HCT116 (cell line): ENCODE data around the gene TNS3. TPM values are rescaled to one million over a fixed set of nuclear protein-coding genes. Genes with fewer than 3 reads are reported as not detected.

Experiments used
- ATAC-seq: fragments of 200-7000 bp; cut with Tn5 transposase; 2 replicates; pipeline ENCODE4 v1.9.1; 2020; ENCODE audit warnings: mild to moderate bottlenecking, moderate library complexity
- BruUV-seq: library from RNA; stranded (reverse); fragments of 400-500 nt; replicated peaks from 2 replicates; lab custom pipeline; 2021; lab: Mats Ljungman, UMichigan
- CTCF ChIA-PET: fragments of 300-600 bp; sonication (Branson Sonifier 250); formaldehyde crosslinking; loops from one replicate; lab custom pipeline; 2021; ENCODE audit warnings: antibody characterized with exemption; lab: Charles Lee
- POLR2A ChIA-PET: fragments of 300-600, 350-600 bp; sonication (Branson Sonifier 250); formaldehyde crosslinking; loops from one replicate; lab custom pipeline; 2021; ENCODE audit warnings: antibody characterized with exemption; lab: Charles Lee
- RAD21 ChIA-PET, 2 experiments: fragments of 300-600 bp; sonication (Branson Sonifier 250); formaldehyde crosslinking; loops; one replicate each; lab custom pipeline; 2023; ENCODE audit warnings: low total read pairs in 2 of 2; ENCODE audit not compliant: uncharacterized antibody in 2 of 2, unreplicated experiment in 2 of 2, low non-redundant PET in 1 of 2; lab: Charles Lee
- DNase-seq: peaks from one replicate; pipeline ENCODE4 v3.0.0-alpha.2; 2010; ENCODE audit warnings: low read depth, low spot score
- H2AFZ ChIP-seq: fragments of 200-600 bp; shearing (Covaris generic), sonication (generic); 2 replicates; pipeline ENCODE4 v1.6.1; 2017; ENCODE audit warnings: low read depth, mixed run types, mixed read lengths, antibody characterized with exemption, low read length; ENCODE audit not compliant: poor library complexity, severe bottlenecking
- H3K27ac ChIP-seq: 2 replicates; pipeline ENCODE4 v1.5.1; 2012; ENCODE audit warnings: low read depth, low read length
- H3K27me3 ChIP-seq: fragments of 200-600 bp; sonication (generic); 2 replicates; pipeline ENCODE4 v1.6.1; 2016; ENCODE audit warnings: mixed run types, low read length, mixed read lengths; ENCODE audit not compliant: insufficient read depth
- H3K36me3 ChIP-seq, 2 experiments: fragments of 200-500 bp in 1 of 2; fragments of 200-600 bp in 1 of 2; sonication (Bioruptor generic) in 1 of 2; sonication (generic) in 1 of 2; 2 replicates each; pipeline versions ENCODE4 v1.5.1 to v1.6.1; 2014 to 2016; ENCODE audit warnings: low read length in 2 of 2, inconsistent platforms in 1 of 2, mixed read lengths in 1 of 2, mixed run types in 1 of 2; ENCODE audit not compliant: insufficient read depth in 2 of 2, control insufficient read depth in 1 of 2
- H3K4me1 ChIP-seq, 2 experiments: fragments of 200-600 bp in 1 of 2; sonication (generic) in 1 of 2; 2 replicates each; pipeline versions ENCODE4 v1.5.1 to v1.6.1; 2012 to 2017; ENCODE audit warnings: low read length in 2 of 2, inconsistent platforms in 1 of 2, mild to moderate bottlenecking in 1 of 2, mixed read lengths in 1 of 2, mixed run types in 1 of 2, moderate library complexity in 1 of 2; ENCODE audit not compliant: insufficient read depth in 2 of 2, control insufficient read depth in 1 of 2
- H3K4me2 ChIP-seq: fragments of 200-600 bp; sonication (generic); 2 replicates; pipeline ENCODE4 v1.6.1; 2017; ENCODE audit warnings: mixed run types, low read length, mixed read lengths
- H3K4me3 ChIP-seq, 2 experiments: fragments of 200-600 bp in 1 of 2; sonication (generic) in 1 of 2; replicated peaks in 1 of 2; 2 replicates each; pipeline ENCODE4 v1.5.1; 2011 to 2016; ENCODE audit warnings: low read length in 2 of 2, control low read depth in 1 of 2, low read depth in 1 of 2, mild to moderate bottlenecking in 1 of 2, mixed read lengths in 1 of 2, mixed run types in 1 of 2
- H3K79me2 ChIP-seq: fragments of 200-600 bp; sonication (generic); 2 replicates; pipeline ENCODE4 v1.6.1; 2017; ENCODE audit warnings: mild to moderate bottlenecking, mixed run types, low read length, moderate library complexity, mixed read lengths; ENCODE audit not compliant: insufficient read depth
- H3K9ac ChIP-seq: fragments of 200-600 bp; sonication (generic); 2 replicates; pipeline ENCODE4 v1.6.1; 2016; ENCODE audit warnings: low read length, mixed read lengths
- H3K9me2 ChIP-seq: fragments of 200-600 bp; sonication (generic), shearing (Covaris generic); 2 replicates; pipeline ENCODE4 v1.6.1; 2017; ENCODE audit warnings: mixed run types, mild to moderate bottlenecking, moderate library complexity; ENCODE audit not compliant: insufficient read depth
- H3K9me3 ChIP-seq, 2 experiments: fragments of 200-500 bp in 1 of 2; fragments of 200-600 bp in 1 of 2; sonication (Bioruptor generic) in 1 of 2; sonication (generic) in 1 of 2; 2 replicates each; pipeline ENCODE4 v1.6.1; 2014 to 2017; ENCODE audit warnings: low read length in 2 of 2, mixed read lengths in 2 of 2, inconsistent platforms in 1 of 2, low read depth in 1 of 2, mild to moderate bottlenecking in 1 of 2, mixed run types in 1 of 2, moderate library complexity in 1 of 2; ENCODE audit not compliant: control insufficient read depth in 1 of 2, insufficient read depth in 1 of 2
- H4K20me1 ChIP-seq: fragments of 200-600 bp; sonication (generic), shearing (Covaris generic); 2 replicates; pipeline ENCODE4 v1.6.1; 2017; ENCODE audit warnings: mixed run types, mild to moderate bottlenecking, moderate library complexity; ENCODE audit not compliant: insufficient read depth
- CBX3 ChIP-seq: IDR thresholded peaks from 2 replicates; pipeline ENCODE4 v1.6.1; 2012; ENCODE audit warnings: low read depth
- CEBPB ChIP-seq: IDR thresholded peaks from 2 replicates; pipeline ENCODE4 v1.6.1; 2012; ENCODE audit warnings: low read depth
- CTCF ChIP-seq, 3 experiments: fragments of 200-600 bp in 1 of 3; sonication (generic) in 1 of 3; IDR thresholded peaks in 2 of 3; conservative IDR thresholded peaks in 1 of 3; 2 replicates each; pipeline ENCODE4 v1.5.1; 2012 to 2017; ENCODE audit warnings: low read depth in 2 of 3, low read length in 2 of 3, antibody characterized with exemption in 1 of 3, borderline replicate concordance in 1 of 3, control low read depth in 1 of 3, mild to moderate bottlenecking in 1 of 3, mixed read lengths in 1 of 3, mixed run types in 1 of 3, moderate library complexity in 1 of 3; ENCODE audit not compliant: insufficient read depth in 1 of 3
- EGR1 ChIP-seq: IDR thresholded peaks from 2 replicates; pipeline ENCODE4 v1.6.1; 2012; ENCODE audit warnings: low read depth
- ELF1 ChIP-seq: IDR thresholded peaks from 2 replicates; pipeline ENCODE4 v1.6.1; 2012; ENCODE audit warnings: low read depth, borderline replicate concordance
- EZH2 ChIP-seq: fragments of 200-600 bp; sonication (generic); IDR thresholded peaks from 2 replicates; pipeline ENCODE4 v1.6.1; 2017; ENCODE audit warnings: antibody characterized with exemption, mixed run types
- EZH2phosphoT487 ChIP-seq: fragments of 200-600 bp; IDR thresholded peaks from 2 replicates; pipeline ENCODE4 v1.6.1; 2018; ENCODE audit warnings: antibody characterized with exemption, borderline replicate concordance
- MAX ChIP-seq: IDR thresholded peaks from 2 replicates; pipeline ENCODE4 v1.6.1; 2012
- POLR2AphosphoS5 ChIP-seq: IDR thresholded peaks from 2 replicates; pipeline ENCODE4 v1.6.1; 2011; ENCODE audit warnings: mild to moderate bottlenecking, low read depth, low read length, moderate library complexity
- RAD21 ChIP-seq: IDR thresholded peaks from 2 replicates; pipeline ENCODE4 v1.6.1; 2012; ENCODE audit warnings: low read depth, mild to moderate bottlenecking
- REST ChIP-seq: IDR thresholded peaks from 2 replicates; pipeline ENCODE4 v1.6.1; 2012; ENCODE audit warnings: low read depth
- SIN3A ChIP-seq: IDR thresholded peaks from 2 replicates; pipeline ENCODE4 v1.6.1; 2012; ENCODE audit warnings: low read depth
- TCF7L2 ChIP-seq: IDR thresholded peaks from 2 replicates; pipeline ENCODE4 v1.7.0; 2011; ENCODE audit warnings: borderline replicate concordance, inconsistent platforms; ENCODE audit not compliant: insufficient read depth, insufficient read length; ENCODE audit errors: extremely low read depth
- ZFX ChIP-seq: fragments of 450-650 bp; IDR thresholded peaks from 2 replicates; pipeline ENCODE4 v1.6.1; 2017
- ZNF274 ChIP-seq: fragments of 200-500 bp; sonication (Bioruptor generic); IDR thresholded peaks from 2 replicates; pipeline ENCODE4 v1.6.1; 2014; ENCODE audit warnings: mild to moderate bottlenecking, low read depth, low read length, inconsistent platforms
- intact Hi-C: fragments of 100-400 bp; cut with micrococcal nuclease; formaldehyde crosslinking; loops from 2 replicates; pipeline ENCODE4 v1.10.0; 2022
- total RNA-seq: library from RNA; stranded (reverse); gene quantifications from one replicate; pipeline ENCODE4 v1.2.1, GENCODE V29; 2021; ENCODE audit not compliant: unreplicated experiment
- TF ChIP-seq, protein P1 (sequence below): IDR thresholded peaks from 2 replicates; pipeline ENCODE4 v1.6.1; 2011; ENCODE audit warnings: mild to moderate bottlenecking, low read length, moderate library complexity; ENCODE audit not compliant: insufficient replicate concordance; ENCODE audit errors: extremely low read depth
- TF ChIP-seq, protein P2 (sequence below): IDR thresholded peaks from 2 replicates; pipeline ENCODE4 v1.6.1; 2012

Gene TNS3
- total RNA-seq, 1 experiment from 2014 or later: 9.1 TPM

- H3K4me3 ChIP-seq: no peak overlapping the region
- H3K36me3 ChIP-seq: no peaks in the 10 kb centered on the region
- H3K9me3 ChIP-seq: no peaks in the 10 kb centered on the region
- H3K27ac ChIP-seq: no peak overlapping the region; the same call in none of the 2 replicates
- H3K27me3 ChIP-seq: no peaks in the 10 kb centered on the region
- RAD21 ChIA-PET: no interaction called here
- H3K4me2 ChIP-seq: no peak overlapping the region
- no peaks in the 10 kb centered on the region for H4K20me1 ChIP-seq
- BruUV-seq: TSS peak; percentile 19
- H3K4me1 ChIP-seq: peaks cover 86 to 91% of the 10 kb centered on the region in 2 experiments
- H3K9me2 ChIP-seq: no peaks in the 10 kb centered on the region
- no peak overlapping the region for H3K9ac ChIP-seq
- POLR2A ChIA-PET: no interaction called here
- ATAC-seq (no peak), DNase-seq (no peak)
- TF ChIP-seq SIN3A (no peak), CTCF (IDR thresholded peaks at IDR 0.05 in 2 of 3, conservative IDR thresholded peaks at IDR 0.05 in 1 of 3; ENCODE audit: borderline replicate concordance in 1 of 3, insufficient read depth in 1 of 3, low read depth in 2 of 3, low read length in 2 of 3) (no peak), EZH2phosphoT487 (no peak), ELF1 (no peak), REST (no peak), MAX (no peak), POLR2AphosphoS5 (no peak), RAD21 (no peak), EGR1 (no peak), ZFX (no peak), EZH2 (no peak), CEBPB (no peak), TCF7L2 (no peak), ZNF274 (no peak), CBX3 (no peak)
- TF ChIP-seq, protein P1, sequence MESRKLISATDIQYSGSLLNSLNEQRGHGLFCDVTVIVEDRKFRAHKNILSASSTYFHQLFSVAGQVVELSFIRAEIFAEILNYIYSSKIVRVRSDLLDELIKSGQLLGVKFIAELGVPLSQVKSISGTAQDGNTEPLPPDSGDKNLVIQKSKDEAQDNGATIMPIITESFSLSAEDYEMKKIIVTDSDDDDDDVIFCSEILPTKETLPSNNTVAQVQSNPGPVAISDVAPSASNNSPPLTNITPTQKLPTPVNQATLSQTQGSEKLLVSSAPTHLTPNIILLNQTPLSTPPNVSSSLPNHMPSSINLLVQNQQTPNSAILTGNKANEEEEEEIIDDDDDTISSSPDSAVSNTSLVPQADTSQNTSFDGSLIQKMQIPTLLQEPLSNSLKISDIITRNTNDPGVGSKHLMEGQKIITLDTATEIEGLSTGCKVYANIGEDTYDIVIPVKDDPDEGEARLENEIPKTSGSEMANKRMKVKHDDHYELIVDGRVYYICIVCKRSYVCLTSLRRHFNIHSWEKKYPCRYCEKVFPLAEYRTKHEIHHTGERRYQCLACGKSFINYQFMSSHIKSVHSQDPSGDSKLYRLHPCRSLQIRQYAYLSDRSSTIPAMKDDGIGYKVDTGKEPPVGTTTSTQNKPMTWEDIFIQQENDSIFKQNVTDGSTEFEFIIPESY: no peak
- TF ChIP-seq, protein P2, sequence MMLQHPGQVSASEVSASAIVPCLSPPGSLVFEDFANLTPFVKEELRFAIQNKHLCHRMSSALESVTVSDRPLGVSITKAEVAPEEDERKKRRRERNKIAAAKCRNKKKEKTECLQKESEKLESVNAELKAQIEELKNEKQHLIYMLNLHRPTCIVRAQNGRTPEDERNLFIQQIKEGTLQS: no peak
- H3K79me2 ChIP-seq: no peaks in the 10 kb centered on the region
- intact Hi-C loops: no loop called here
- H2AFZ ChIP-seq: no peak overlapping the region
- CTCF ChIA-PET: interaction anchor here (0.7 kb wide), 1 partner anchor 208 kb away, joined by 3 read pairs; no protein-coding TSS in a partner anchor
Observed at GRCh38 chr7:47473499-47474210, 108.3 kb downstream of the TNS3 start.
